Karpas-422 (cell line): Measurements from ENCODE around the gene FA2H. TPM values are rescaled to one million over a fixed set of nuclear protein-coding genes. Genes with fewer than 3 reads are reported as not detected.
A peak's percentile ranks its signal among the peaks of the same experiment; 100 is the strongest.
"Not testable (repeated sequence)": the region's sequence is repeated elsewhere in the genome, so short reads cannot be mapped to it uniquely, and the experiment has no call there.

ENCODE experiments used
- DNase-seq: peaks from one replicate; pipeline ENCODE4 v3.0.0-alpha.2; 2015
- H2AFZ ChIP-seq: fragments of 200-600 bp; sonication (generic); 2 replicates; pipeline ENCODE4 v1.6.1; 2014; ENCODE audit warnings: antibody characterized with exemption, low read length, mixed read lengths
- H3K27ac ChIP-seq: fragments of 200-600 bp; sonication (generic); 2 replicates; pipeline ENCODE4 v1.5.1; 2014; ENCODE audit warnings: mild to moderate bottlenecking, low read length, moderate library complexity
- H3K27me3 ChIP-seq: fragments of 200-600 bp; sonication (generic); 2 replicates; pipeline ENCODE4 v1.6.1; 2014; ENCODE audit warnings: low read length, mixed read lengths
- H3K36me3 ChIP-seq: fragments of 200-600 bp; sonication (generic); 2 replicates; pipeline ENCODE4 v1.6.1; 2014; ENCODE audit warnings: low read length, mixed read lengths; ENCODE audit not compliant: insufficient read depth
- H3K4me1 ChIP-seq: fragments of 200-600 bp; sonication (generic); 2 replicates; pipeline ENCODE4 v1.6.1; 2014; ENCODE audit warnings: mild to moderate bottlenecking, low read length, mixed read lengths
- H3K4me2 ChIP-seq: fragments of 200-600 bp; sonication (generic); 2 replicates; pipeline ENCODE4 v1.6.1; 2014; ENCODE audit warnings: low read length, low read depth, mild to moderate bottlenecking; ENCODE audit not compliant: poor library complexity, severe bottlenecking
- H3K4me3 ChIP-seq: fragments of 200-600 bp; sonication (generic); 2 replicates; pipeline ENCODE4 v1.5.1; 2014; ENCODE audit warnings: mild to moderate bottlenecking, antibody characterized with exemption, low read length, mixed read lengths
- H3K79me2 ChIP-seq: fragments of 200-600 bp; sonication (generic); 2 replicates; pipeline ENCODE4 v1.6.1; 2014; ENCODE audit warnings: mild to moderate bottlenecking, low read length, mixed read lengths
- H3K9ac ChIP-seq: fragments of 200-600 bp; sonication (generic); 2 replicates; pipeline ENCODE4 v1.6.0; 2014; ENCODE audit warnings: low read length
- H3K9me2 ChIP-seq: fragments of 200-600 bp; sonication (generic), shearing (Covaris generic); replicated peaks from 2 replicates; pipeline ENCODE4 v1.6.0; 2014; ENCODE audit warnings: mild to moderate bottlenecking, low read length, moderate library complexity; ENCODE audit not compliant: insufficient read depth
- H3K9me3 ChIP-seq: fragments of 300-700, 200-600 bp; sonication (generic); 2 replicates; pipeline ENCODE4 v1.6.1; 2014; ENCODE audit warnings: low read length, mixed read lengths
- H4K20me1 ChIP-seq: fragments of 200-600 bp; sonication (generic); 2 replicates; pipeline ENCODE4 v1.6.1; 2014; ENCODE audit warnings: mild to moderate bottlenecking, antibody characterized with exemption, low read length, low read depth; ENCODE audit not compliant: insufficient read depth
- total RNA-seq: library from RNA; depleted of rRNA; stranded (reverse); fragments of >200 nt; shearing (Covaris generic); gene quantifications from 2 replicates; pipeline ENCODE4 v1.2.3, GENCODE V29; 2014; ENCODE audit warnings: low replicate concordance

FA2H gene
- total RNA-seq, 1 experiment from 2014 or later: not detected

GRCh38 chr16:74729783-74730683 lies 44.6 kb downstream of the FA2H start:
- Histone ChIP-seq H3K27ac (no peak overlapping the region), H3K9ac (no peak overlapping the region), H3K9me3 (peaks cover 5% of the 10 kb centered on the region; the same call in 1 of the 2 replicates), H3K9me2 (no peaks in the 10 kb centered on the region), H3K4me3 (no peak overlapping the region), H3K79me2 (no peaks in the 10 kb centered on the region), H3K4me1 (no peaks in the 10 kb centered on the region), H4K20me1 (no peaks in the 10 kb centered on the region), H3K36me3 (no peaks in the 10 kb centered on the region), H3K4me2 (no peak overlapping the region), H2AFZ (no peak overlapping the region), H3K27me3 (no peaks in the 10 kb centered on the region)
- DNase-seq: no peak

GRCh38 chr16:74727903-74728302 lies 46.7 kb downstream of the FA2H start:
- Histone ChIP-seq H3K9me2 (no peaks in the 10 kb centered on the region), H3K27ac (no peak overlapping the region), H3K27me3 (no peaks in the 10 kb centered on the region), H2AFZ (no peak overlapping the region), H3K36me3 (no peaks in the 10 kb centered on the region), H3K4me3 (no peak overlapping the region), H3K4me2 (no peak overlapping the region), H3K9me3 (peaks cover 5% of the 10 kb centered on the region; the same call in 1 of the 2 replicates), H3K9ac (no peak overlapping the region), H4K20me1 (no peaks in the 10 kb centered on the region), H3K79me2 (no peaks in the 10 kb centered on the region), H3K4me1 (no peaks in the 10 kb centered on the region)
- DNase-seq: no peak

GRCh38 chr16:74726716-74727115 lies 47.9 kb downstream of the FA2H start:
- Histone ChIP-seq H4K20me1 (no peaks in the 10 kb centered on the region), H3K27me3 (no peaks in the 10 kb centered on the region), H3K36me3 (no peaks in the 10 kb centered on the region), H3K27ac (no peak overlapping the region), H3K79me2 (no peaks in the 10 kb centered on the region), H2AFZ (no peak overlapping the region), H3K9me3 (peaks cover 5% of the 10 kb centered on the region; the same call in 1 of the 2 replicates), H3K4me2 (no peak overlapping the region), H3K4me3 (no peak overlapping the region), H3K9ac (no peak overlapping the region), H3K9me2 (no peaks in the 10 kb centered on the region), H3K4me1 (no peaks in the 10 kb centered on the region)
- DNase-seq: peak; percentile 85

- no peak overlapping the region for H3K9ac ChIP-seq
- no peaks in the 10 kb centered on the region for H4K20me1 ChIP-seq
- H3K4me3 ChIP-seq: no peak overlapping the region
- no peak overlapping the region for H3K4me2 ChIP-seq
- no peaks in the 10 kb centered on the region for H3K79me2 ChIP-seq
- no peak overlapping the region for H2AFZ ChIP-seq
- H3K36me3 ChIP-seq: no peaks in the 10 kb centered on the region
- no peaks in the 10 kb centered on the region for H3K9me2 ChIP-seq
- DNase-seq: no peak
- H3K27ac ChIP-seq: no peak overlapping the region
- peaks cover 2% of the 10 kb centered on the region for H3K4me1 ChIP-seq
- H3K27me3 ChIP-seq: no peaks in the 10 kb centered on the region
- H3K9me3 ChIP-seq: peaks cover 5% of the 10 kb centered on the region; the same call in 1 of the 2 replicates
Observed at GRCh38 chr16:74725651-74726455, 48.8 kb downstream of the FA2H start.

- Histone ChIP-seq H3K4me3 (no peak overlapping the region), H3K9me3 (peaks cover 5% of the 10 kb centered on the region; the same call in 1 of the 2 replicates), H3K27ac (no peak overlapping the region), H3K27me3 (no peaks in the 10 kb centered on the region), H2AFZ (no peak overlapping the region), H3K4me1 (peaks cover 7% of the 10 kb centered on the region), H3K4me2 (no peak overlapping the region), H3K9me2 (no peaks in the 10 kb centered on the region), H4K20me1 (no peaks in the 10 kb centered on the region), H3K79me2 (no peaks in the 10 kb centered on the region), H3K9ac (no peak overlapping the region), H3K36me3 (no peaks in the 10 kb centered on the region)
- no peak for DNase-seq
Observed at GRCh38 chr16:74724820-74725549, 49.6 kb downstream of the FA2H start.

GRCh38 chr16:74723256-74723655 lies 51.4 kb downstream of the FA2H start:
- H3K36me3 ChIP-seq: no peaks in the 10 kb centered on the region
- H3K4me1 ChIP-seq: peaks cover 7% of the 10 kb centered on the region
- no peaks in the 10 kb centered on the region for H4K20me1 ChIP-seq
- H3K4me3 ChIP-seq: no peak overlapping the region
- no peak for DNase-seq
- H3K27me3 ChIP-seq: no peaks in the 10 kb centered on the region
- H3K9ac ChIP-seq: no peak overlapping the region
- H3K27ac ChIP-seq: no peak overlapping the region
- H3K9me2 ChIP-seq: no peaks in the 10 kb centered on the region
- no peak overlapping the region for H3K4me2 ChIP-seq
- H3K79me2 ChIP-seq: no peaks in the 10 kb centered on the region
- H3K9me3 ChIP-seq: peaks cover 5% of the 10 kb centered on the region; the same call in 1 of the 2 replicates
- no peak overlapping the region for H2AFZ ChIP-seq

GRCh38 chr16:74722156-74722555 lies 52.5 kb downstream of the FA2H start:
- not testable (repeated sequence) for H3K27me3 ChIP-seq, H3K36me3 ChIP-seq, DNase-seq, H3K9me3 ChIP-seq, H3K4me3 ChIP-seq, H3K4me1 ChIP-seq, H3K9me2 ChIP-seq, H3K4me2 ChIP-seq, H2AFZ ChIP-seq, H3K79me2 ChIP-seq, H3K27ac ChIP-seq, H3K9ac ChIP-seq, H4K20me1 ChIP-seq

- Histone ChIP-seq H3K4me1 (peaks cover 7% of the 10 kb centered on the region), H3K4me2 (no peak overlapping the region)
Observed at GRCh38 chr16:74721716-74722115, 52.9 kb downstream of the FA2H start.

More at GRCh38 chr16:74721716-74722115, 52.9 kb downstream of the FA2H start:
- no peak for DNase-seq
- no peaks in the 10 kb centered on the region for H3K79me2 ChIP-seq
- no peaks in the 10 kb centered on the region for H3K27me3 ChIP-seq
- no peak overlapping the region for H3K4me3 ChIP-seq
- H3K27ac ChIP-seq: no peak overlapping the region
- no peak overlapping the region for H2AFZ ChIP-seq
- H3K36me3 ChIP-seq: no peaks in the 10 kb centered on the region
- no peaks in the 10 kb centered on the region for H3K9me2 ChIP-seq
- H3K9ac ChIP-seq: no peak overlapping the region
- H4K20me1 ChIP-seq: no peaks in the 10 kb centered on the region
- no peaks in the 10 kb centered on the region for H3K9me3 ChIP-seq
